M059J (cell line): ENCODE data around the gene SLC35A4. TPM values are rescaled to one million over a fixed set of nuclear protein-coding genes. Genes with fewer than 3 reads are reported as not detected.
"Not testable (repeated sequence)": the region's sequence is repeated elsewhere in the genome, so short reads cannot be mapped to it uniquely, and the experiment has no call there.

Experiments
- DNase-seq: peaks from one replicate; pipeline ENCODE4 v3.0.0-alpha.2; 2012; ENCODE audit warnings: low read depth
- total RNA-seq: library from RNA; depleted of rRNA; stranded (reverse); fragments of >200 nt; shearing (Covaris generic); gene quantifications from 2 replicates; pipeline ENCODE4 v1.2.3, GENCODE V29; 2014; rRNA removed

The SLC35A4 gene
- total RNA-seq, 1 experiment from 2014 or later: 33.5 TPM

DNA sequence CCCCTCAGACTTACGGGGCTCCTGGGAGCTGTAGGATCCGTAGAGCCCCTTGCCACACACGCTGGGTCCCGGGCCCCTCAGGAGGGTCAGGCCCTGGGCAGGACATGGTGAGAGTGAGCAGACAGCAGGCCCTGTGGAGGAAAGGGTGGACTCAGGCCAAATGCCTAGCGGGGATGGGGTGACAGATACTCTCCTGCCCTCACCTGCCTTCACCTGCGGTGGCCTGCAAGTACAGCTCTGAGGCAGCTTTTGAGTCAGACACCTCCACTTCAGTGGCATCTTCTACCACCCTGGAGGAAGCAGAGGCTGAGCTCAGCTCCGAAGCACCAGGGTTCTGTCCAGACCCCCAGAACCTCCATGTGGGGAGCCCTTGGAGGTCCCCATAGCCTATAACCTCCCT lies 26.2 kb downstream of the SLC35A4 start:
- no peak for DNase-seq

DNA sequence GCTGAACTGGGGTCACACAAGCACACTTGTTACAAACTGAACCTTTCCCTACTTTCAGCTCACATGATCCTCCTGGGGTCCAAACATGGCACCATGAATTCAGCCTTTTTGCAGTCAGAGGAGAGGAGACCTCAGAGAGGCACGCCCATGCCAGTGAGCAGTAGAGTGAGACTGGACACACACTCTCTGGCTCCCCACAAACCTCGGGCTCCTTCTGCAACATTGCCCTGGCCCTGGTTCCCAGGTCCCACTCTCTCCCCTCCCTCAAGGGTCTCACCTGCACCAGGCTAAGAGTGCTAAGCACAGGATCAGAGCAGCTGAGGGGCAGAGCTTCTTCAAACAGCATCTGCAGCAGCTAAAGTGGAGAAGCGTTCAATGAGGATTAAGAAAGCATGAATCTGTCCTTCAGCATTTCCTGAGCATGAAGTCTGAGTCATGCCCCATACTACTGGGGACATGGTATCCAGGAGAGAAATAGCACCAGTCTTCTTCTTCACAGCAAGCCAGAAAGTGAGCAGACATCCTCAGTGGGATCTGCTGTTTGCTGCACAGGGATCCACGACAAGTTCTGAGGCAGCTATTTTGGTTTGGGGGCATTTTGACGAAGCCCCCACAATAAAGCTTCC lies 27.2 kb downstream of the SLC35A4 start:
- DNase-seq: peak; percentile 70

- DNase-seq: not testable (repeated sequence)
Measured at GRCh38 chr5:140593070-140593469, 28.4 kb downstream of the SLC35A4 start.

GRCh38 chr5:140594169-140594568 lies 29.5 kb downstream of the SLC35A4 start:
- no peak for DNase-seq

GRCh38 chr5:140595538-140596300 lies 31.1 kb downstream of the SLC35A4 start:
- peak; percentile 25 for DNase-seq

- no peak for DNase-seq
Measured at GRCh38 chr5:140596321-140596741, 31.7 kb downstream of the SLC35A4 start.

- DNase-seq: no peak
Measured at GRCh38 chr5:140598836-140599235, 34.2 kb downstream of the SLC35A4 start.

GRCh38 chr5:140600096-140600495 lies 35.5 kb downstream of the SLC35A4 start:
- DNase-seq: no peak

- no peak for DNase-seq
Measured at GRCh38 chr5:140602147-140602546, 37.5 kb downstream of the SLC35A4 start.

GRCh38 chr5:140603446-140603698 lies 38.7 kb downstream of the SLC35A4 start:
- not testable (repeated sequence) for DNase-seq

- no peak for DNase-seq
Measured at GRCh38 chr5:140603734-140604133, 39.1 kb downstream of the SLC35A4 start.

DNA sequence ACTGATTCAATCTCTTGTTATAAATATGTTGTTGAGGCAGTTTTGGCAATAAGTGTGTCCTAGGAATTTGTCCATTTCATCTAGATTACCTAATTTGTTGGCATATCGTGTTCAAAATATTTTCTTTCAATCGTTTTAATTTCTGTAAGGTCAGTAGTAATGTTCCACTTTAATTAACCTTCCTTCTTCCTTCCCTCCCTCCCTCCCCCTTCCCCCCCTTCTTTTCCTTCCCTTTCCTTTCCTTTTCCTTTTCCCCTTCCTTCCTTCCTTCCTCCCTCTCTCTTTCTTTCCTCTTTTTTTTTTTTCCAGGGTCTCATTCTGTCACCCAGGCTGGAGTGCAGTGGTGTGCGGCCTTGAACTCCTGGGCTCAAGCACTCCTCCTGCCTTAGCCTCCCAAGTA lies 41.3 kb downstream of the SLC35A4 start:
- no peak for DNase-seq

DNA sequence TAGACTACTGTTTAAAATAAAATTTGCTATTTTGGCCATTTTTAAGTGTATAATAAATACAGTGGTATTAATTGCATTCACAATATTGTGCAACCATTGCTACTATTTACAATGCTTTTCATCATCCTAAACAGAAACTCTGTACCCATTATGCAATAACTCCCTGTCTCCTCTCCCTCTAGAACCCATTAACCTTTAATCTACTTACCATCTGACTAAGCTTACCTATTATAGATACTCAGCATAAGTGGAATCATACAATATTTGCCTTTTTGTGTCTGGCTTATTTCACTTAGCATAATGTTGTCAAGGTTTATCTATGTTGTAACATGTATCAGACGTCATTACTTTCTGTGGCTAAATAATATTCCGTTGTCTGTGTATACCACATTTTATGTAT lies 42.4 kb downstream of the SLC35A4 start:
- DNase-seq: no peak

GRCh38 chr5:140608722-140609121 lies 44.1 kb downstream of the SLC35A4 start:
- no peak for DNase-seq

DNA sequence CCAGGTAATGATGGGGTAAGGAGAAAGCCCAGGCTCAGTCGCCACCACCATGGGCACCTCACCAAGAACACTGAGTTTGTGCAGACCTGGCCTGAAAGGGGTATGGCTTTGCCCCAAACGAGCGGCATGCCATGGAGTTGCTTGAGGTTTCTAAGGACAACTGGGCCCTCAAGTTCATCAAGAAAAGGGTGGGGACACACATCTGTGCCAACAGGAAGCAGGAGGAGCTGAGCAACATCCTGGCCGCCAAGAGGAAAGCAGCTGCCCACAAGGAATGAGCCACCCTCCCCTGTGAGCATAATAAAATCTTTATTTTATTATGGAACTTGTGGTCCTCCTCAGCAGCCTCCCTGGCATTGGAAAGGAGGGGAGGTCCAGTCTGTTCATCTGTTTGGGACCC lies 44.5 kb downstream of the SLC35A4 start:
- DNase-seq: peak; percentile 59

DNA sequence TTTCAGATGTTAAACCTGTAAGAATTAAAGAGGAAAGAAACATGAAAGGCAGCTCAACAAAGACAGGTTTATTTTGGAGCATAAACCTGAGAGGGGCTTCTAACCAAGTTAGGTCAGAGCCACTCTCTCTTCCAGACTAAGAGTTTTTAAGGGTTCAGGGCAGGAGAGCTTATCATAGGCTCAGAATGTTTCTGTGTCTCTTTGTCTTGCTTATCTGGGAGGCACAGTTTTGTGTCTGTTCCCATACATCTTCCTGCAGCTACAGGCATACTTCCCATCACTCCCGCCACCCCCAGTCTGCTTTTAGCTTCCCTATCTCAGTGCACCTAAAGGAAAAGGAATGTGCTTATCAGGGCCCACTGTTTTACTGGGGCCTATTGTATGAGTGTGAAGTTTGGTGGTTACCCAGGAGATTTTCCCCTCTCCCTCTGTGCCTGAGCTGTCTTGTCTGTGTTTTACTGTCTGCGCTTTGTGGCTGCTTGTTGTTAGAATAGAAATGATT lies 46.4 kb downstream of the SLC35A4 start:
- DNase-seq: peak; percentile 42

Other genes with a start within 250 kb of the SLC35A4 start
- 9.2 and 13.8 TPM in 2 replicates for gene HBEGF, start 218.2 kb upstream of the SLC35A4 start, total RNA-seq
- gene SLC4A9, start 204.6 kb upstream of the SLC35A4 start, total RNA-seq: not detected in 2 replicates
- gene ANKHD1, start 163.0 kb upstream of the SLC35A4 start, total RNA-seq: 23.9 and 48.5 TPM in 2 replicates
- gene EIF4EBP3, start 17.2 kb upstream of the SLC35A4 start, total RNA-seq: not detected in 2 replicates
- gene SRA1, start 7.4 kb upstream of the SLC35A4 start, total RNA-seq: 48.5 and 55.9 TPM in 2 replicates
- gene APBB3, start 230 bp upstream of the SLC35A4 start, total RNA-seq: 0.54 and 3.4 TPM in 2 replicates
- gene CD14, start 68.3 kb downstream of the SLC35A4 start, total RNA-seq: 0.47 TPM in 1 of 2 replicates, not detected in the other
- 15.2 and 32.7 TPM in 2 replicates for gene TMCO6, start 74.6 kb downstream of the SLC35A4 start, total RNA-seq
- 87.2 and 106 TPM in 2 replicates for gene NDUFA2, start 82.8 kb downstream of the SLC35A4 start, total RNA-seq
- 96.8 and 118 TPM in 2 replicates for gene IK, start 83.0 kb downstream of the SLC35A4 start, total RNA-seq
- 11.7 and 26.5 TPM in 2 replicates for gene WDR55, start 100.1 kb downstream of the SLC35A4 start, total RNA-seq
- gene DND1, start 108.7 kb downstream of the SLC35A4 start, total RNA-seq: 0.44 TPM in 1 of 2 replicates, not detected in the other
- gene HARS1, start 126.5 kb downstream of the SLC35A4 start, total RNA-seq: 36.8 and 58.1 TPM in 2 replicates
- gene HARS2, start 126.6 kb downstream of the SLC35A4 start, total RNA-seq: 29.6 and 36.7 TPM in 2 replicates
- gene ZMAT2, start 135.6 kb downstream of the SLC35A4 start, total RNA-seq: 68.0 and 71.3 TPM in 2 replicates
- gene PCDHA1, start 221.3 kb downstream of the SLC35A4 start, total RNA-seq: 0.05 TPM in 1 of 2 replicates, not detected in the other
- gene PCDHA2, start 230.0 kb downstream of the SLC35A4 start, total RNA-seq: not detected in 2 replicates
- gene PCDHA3, start 236.2 kb downstream of the SLC35A4 start, total RNA-seq: not detected in 2 replicates
- gene PCDHA4, start 242.2 kb downstream of the SLC35A4 start, total RNA-seq: not detected in 2 replicates